Measurements from ENCODE around the gene OSBPL10. TPM values are rescaled to one million over a fixed set of nuclear protein-coding genes. Genes with fewer than 3 reads are reported as not detected.

Gene OSBPL10
- total RNA-seq, 2 donors from 2014 or later, result 82.8 to 127 TPM

- H3K36me3 ChIP-seq, result no peaks in the 10 kb centered on the region
- intact Hi-C loops (cut with DNase I), result no loop called here
- no peak for DNase-seq (ENCODE audit: low spot score)
- H3K4me3 ChIP-seq, result no peak overlapping the region
- H3K27me3 ChIP-seq (replicated peaks; ENCODE audit: insufficient read depth), result no peaks in the 10 kb centered on the region
- H3K9me3 ChIP-seq, result no peaks in the 10 kb centered on the region
- TF ChIP-seq POLR2A (IDR thresholded peaks at IDR 0.05), result no peak
- TF ChIP-seq CTCF (IDR thresholded peaks at IDR 0.05), result no peak
- TF ChIP-seq POLR2AphosphoS5 (IDR thresholded peaks at IDR 0.05), result no peak
- 97% methylated on average over 2 of the region's 2 CpGs for WGBS
- no peaks in the 10 kb centered on the region for H3K4me1 ChIP-seq (replicated peaks)
- no peak overlapping the region for H3K27ac ChIP-seq
These were observed 91.1 kb downstream of the OSBPL10 start for GRCh38 chr3:31890007-31890406.

DNA sequence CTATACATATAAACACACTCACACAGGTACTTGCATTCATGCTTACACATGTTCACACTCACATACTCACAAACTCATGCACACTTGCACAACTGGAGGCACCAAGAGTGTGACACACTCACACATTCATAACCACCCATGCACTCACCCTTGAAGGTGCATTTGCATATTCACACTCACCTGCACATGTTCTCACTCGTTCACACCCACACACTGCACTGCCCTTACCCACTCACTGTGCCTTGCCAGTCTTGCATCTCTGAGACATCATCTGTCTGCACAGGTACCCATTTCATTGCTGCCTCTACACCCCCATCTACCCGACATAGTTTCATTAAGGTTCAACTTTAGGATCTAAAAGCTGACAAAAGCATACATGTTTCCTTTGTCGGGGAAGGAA, 95.8 kb downstream of the OSBPL10 start:
- 93% methylated on average over 3 of the region's 3 CpGs for WGBS
- Histone ChIP-seq H3K36me3 (no peaks in the 10 kb centered on the region), H3K27me3 (replicated peaks; ENCODE audit: insufficient read depth) (no peaks in the 10 kb centered on the region), H3K4me3 (no peak overlapping the region), H3K4me1 (replicated peaks) (no peaks in the 10 kb centered on the region), H3K27ac (no peak overlapping the region), H3K9me3 (no peaks in the 10 kb centered on the region)
- DNase-seq (ENCODE audit: low spot score), result no peak
- intact Hi-C loops (cut with DNase I), result no loop called here
- no peak for TF ChIP-seq POLR2AphosphoS5 (IDR thresholded peaks at IDR 0.05)
- no peak for TF ChIP-seq CTCF (IDR thresholded peaks at IDR 0.05)
- TF ChIP-seq POLR2A (IDR thresholded peaks at IDR 0.05), result no peak

DNA sequence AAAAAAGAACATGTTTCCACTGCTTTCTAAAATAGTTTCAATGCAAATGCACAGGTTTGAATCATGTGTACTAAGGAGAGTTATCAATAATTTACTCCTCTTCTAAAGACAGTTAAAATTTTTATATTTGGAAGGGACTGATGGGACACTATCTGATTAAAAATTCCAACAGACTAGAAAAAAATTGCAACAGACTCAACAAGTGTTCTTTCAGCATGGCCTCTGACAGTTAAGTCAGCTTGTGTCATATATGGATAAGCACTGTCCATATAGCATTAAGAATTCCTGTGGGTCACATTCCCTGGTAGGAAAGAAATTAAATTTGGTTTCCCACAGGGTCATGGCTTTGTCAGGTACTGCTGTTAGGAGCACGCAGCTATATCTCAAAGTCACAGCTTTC, 96.8 kb downstream of the OSBPL10 start:
- Histone ChIP-seq H3K4me1 (replicated peaks) (no peaks in the 10 kb centered on the region), H3K9me3 (no peaks in the 10 kb centered on the region), H3K27me3 (replicated peaks; ENCODE audit: insufficient read depth) (no peaks in the 10 kb centered on the region), H3K4me3 (no peak overlapping the region), H3K27ac (no peak overlapping the region), H3K36me3 (no peaks in the 10 kb centered on the region)
- intact Hi-C loops (cut with DNase I), result no loop called here
- no peak for DNase-seq (ENCODE audit: low spot score)
- WGBS, result 96% methylated on average over 1 of the region's 1 CpG
- TF ChIP-seq CTCF (IDR thresholded peaks at IDR 0.05) (no peak), POLR2AphosphoS5 (IDR thresholded peaks at IDR 0.05) (no peak), POLR2A (IDR thresholded peaks at IDR 0.05) (no peak)

DNA sequence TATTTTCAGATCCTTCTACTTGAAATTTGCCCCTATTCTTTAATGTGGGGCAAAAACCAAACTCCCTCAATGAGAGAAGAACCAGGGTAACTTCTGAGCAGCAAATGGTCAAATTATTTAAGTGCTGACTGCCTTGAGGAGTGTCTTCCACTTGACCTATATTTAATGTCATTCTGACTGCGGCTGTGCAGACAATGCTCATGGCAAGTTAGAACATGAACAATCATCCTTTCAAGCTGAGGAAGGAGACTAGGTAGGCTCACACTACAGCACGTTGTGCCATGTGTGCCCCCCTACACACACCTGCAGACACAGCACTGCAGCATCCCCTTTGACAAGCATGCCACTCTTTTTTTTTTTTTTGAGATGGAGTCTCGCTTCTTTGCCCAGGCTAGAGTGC, 98.2 kb downstream of the OSBPL10 start:
- no peak overlapping the region for H3K27ac ChIP-seq
- TF ChIP-seq CTCF (IDR thresholded peaks at IDR 0.05) (no peak), POLR2AphosphoS5 (IDR thresholded peaks at IDR 0.05) (no peak), POLR2A (IDR thresholded peaks at IDR 0.05) (no peak)
- intact Hi-C loops (cut with DNase I), result no loop called here
- no peak for DNase-seq (ENCODE audit: low spot score)
- H3K4me3 ChIP-seq, result no peak overlapping the region
- H3K36me3 ChIP-seq, result no peaks in the 10 kb centered on the region
- 69% methylated on average over 3 of the region's 3 CpGs for WGBS
- no peaks in the 10 kb centered on the region for H3K27me3 ChIP-seq (replicated peaks; ENCODE audit: insufficient read depth)
- H3K9me3 ChIP-seq, result no peaks in the 10 kb centered on the region
- no peaks in the 10 kb centered on the region for H3K4me1 ChIP-seq (replicated peaks)

- WGBS, result 79% methylated on average over 4 of the region's 4 CpGs
- Histone ChIP-seq H3K27me3 (replicated peaks; ENCODE audit: insufficient read depth) (no peaks in the 10 kb centered on the region), H3K27ac (no peak overlapping the region), H3K4me3 (no peak overlapping the region), H3K9me3 (no peaks in the 10 kb centered on the region), H3K4me1 (replicated peaks) (no peaks in the 10 kb centered on the region), H3K36me3 (no peaks in the 10 kb centered on the region)
- no peak for DNase-seq (ENCODE audit: low spot score)
- no peak for TF ChIP-seq POLR2A (IDR thresholded peaks at IDR 0.05)
- TF ChIP-seq POLR2AphosphoS5 (IDR thresholded peaks at IDR 0.05), result no peak
- TF ChIP-seq CTCF (IDR thresholded peaks at IDR 0.05), result no peak
- intact Hi-C loops (cut with DNase I), result no loop called here
These were observed 98.6 kb downstream of the OSBPL10 start for GRCh38 chr3:31882431-31882830.

All from prostate gland (tissue), 2 donors.